Karpas-422 (cell line): ENCODE measurements around the gene KIAA0319L. TPM values are rescaled to one million over a fixed set of nuclear protein-coding genes. Genes with fewer than 3 reads are reported as not detected.

Experiments used
- total RNA-seq: library from RNA; depleted of rRNA; stranded (reverse); fragments of >200 nt; shearing (Covaris generic); gene quantifications from 2 replicates; pipeline ENCODE4 v1.2.3, GENCODE V29; 2014; ENCODE audit warnings: low replicate concordance; rRNA removed

Gene KIAA0319L
- total RNA-seq, 1 experiment from 2014 or later, result 34.0 TPM

Other genes starting within 250 kb of the KIAA0319L start
- 22.8 and 46.0 TPM in 2 replicates for gene NCDN, start 396 bp upstream of the KIAA0319L start, total RNA-seq
- gene TFAP2E, start 15.9 kb upstream of the KIAA0319L start, total RNA-seq, result 0.56 and 1.4 TPM in 2 replicates
- 28.4 and 59.7 TPM in 2 replicates for gene PSMB2, start 84.1 kb upstream of the KIAA0319L start, total RNA-seq
- gene C1orf216, start 161.5 kb upstream of the KIAA0319L start, total RNA-seq, result 3.9 and 9.8 TPM in 2 replicates
- gene CLSPN, start 212.6 kb upstream of the KIAA0319L start, total RNA-seq, result 7.0 and 13.8 TPM in 2 replicates